Effector memory CD4-positive, alpha-beta T cell (primary cell): ENCODE results near the gene SERTAD2.

Source experiments
- DNase-seq, 3 donors: peaks; one replicate each; pipeline ENCODE4 v3.0.0-alpha.2; 2020
- H3K27ac ChIP-seq: 2 replicates; pipeline ENCODE4 v1.7.0; 2013; ENCODE audit warnings: mild to moderate bottlenecking, low read length, moderate library complexity; ENCODE audit not compliant: insufficient read depth, poor library complexity, severe bottlenecking
- H3K27me3 ChIP-seq: replicated peaks from 2 replicates; pipeline ENCODE4 v1.7.0; 2013; ENCODE audit warnings: mild to moderate bottlenecking, low read length; ENCODE audit not compliant: insufficient read depth, control insufficient read depth, poor library complexity, severe bottlenecking
- H3K36me3 ChIP-seq: 2 replicates; pipeline ENCODE4 v1.7.0; 2013; ENCODE audit warnings: mild to moderate bottlenecking, low read length, moderate library complexity; ENCODE audit not compliant: control insufficient read depth, insufficient read depth
- H3K4me1 ChIP-seq: 2 replicates; pipeline ENCODE4 v1.7.0; 2013; ENCODE audit warnings: low read length, mild to moderate bottlenecking; ENCODE audit not compliant: control insufficient read depth, insufficient read depth, poor library complexity, severe bottlenecking
- H3K4me3 ChIP-seq: 2 replicates; pipeline ENCODE4 v1.7.0; 2013; ENCODE audit warnings: low read length, low read depth, mild to moderate bottlenecking; ENCODE audit not compliant: insufficient read depth, poor library complexity, severe bottlenecking
- H3K9me3 ChIP-seq: 2 replicates; pipeline ENCODE4 v1.7.0; 2013; ENCODE audit warnings: mild to moderate bottlenecking, low read length, moderate library complexity; ENCODE audit not compliant: control insufficient read depth

Gene SERTAD2

DNA sequence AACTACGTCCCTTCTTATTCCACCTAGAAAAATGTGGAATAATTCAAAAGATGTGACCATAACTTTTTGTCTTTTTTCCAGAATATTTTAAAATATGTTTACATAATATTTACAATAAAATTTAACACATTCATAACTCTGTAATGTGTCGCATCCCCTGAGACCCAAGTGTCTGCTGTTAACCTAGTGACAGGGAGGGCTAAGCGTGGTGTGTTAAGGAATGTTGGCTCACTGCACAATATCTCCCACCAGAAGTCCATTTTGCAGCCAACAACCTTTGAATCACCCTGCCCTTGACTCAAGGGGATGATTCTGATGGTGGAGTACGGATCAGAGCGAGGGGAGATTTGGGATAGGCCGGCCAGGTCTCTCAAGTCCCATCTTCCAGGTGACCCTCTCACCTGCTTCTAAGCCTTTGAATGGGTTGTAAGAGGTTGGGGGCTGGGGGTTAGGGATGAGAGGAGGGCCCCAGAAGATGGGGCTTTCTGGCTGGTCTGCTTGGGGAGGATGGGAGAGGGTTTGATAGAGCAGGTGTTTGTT is 43.3 kb downstream of the SERTAD2 start:
- no peaks in the 10 kb centered on the region for H3K9me3 ChIP-seq
- no peaks in the 10 kb centered on the region for H3K36me3 ChIP-seq
- H3K27me3 ChIP-seq = no peaks in the 10 kb centered on the region
- DNase-seq = no peak
- H3K4me1 ChIP-seq = peaks cover 13% of the 10 kb centered on the region
- H3K4me3 ChIP-seq = no peak overlapping the region
- H3K27ac ChIP-seq = no peak overlapping the region

DNA sequence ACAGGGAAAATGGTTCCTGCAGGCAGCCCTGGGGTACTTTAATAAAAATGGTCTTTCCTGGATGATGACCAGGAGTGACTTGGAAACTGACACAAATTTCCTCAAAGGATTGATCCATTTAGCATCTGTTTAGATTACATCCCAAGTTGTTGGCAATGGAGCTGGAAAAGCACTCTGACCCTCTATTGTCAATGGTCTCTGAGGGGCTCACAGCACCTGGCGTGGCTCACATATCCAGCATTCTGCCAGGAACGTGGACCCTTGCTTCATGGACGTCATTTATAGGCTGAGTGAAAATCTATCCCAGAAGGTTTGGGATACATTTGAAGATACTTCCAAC is 43.8 kb downstream of the SERTAD2 start:
- no peak overlapping the region for H3K27ac ChIP-seq
- H3K4me3 ChIP-seq = peak overlapping the region; percentile 41

DNA sequence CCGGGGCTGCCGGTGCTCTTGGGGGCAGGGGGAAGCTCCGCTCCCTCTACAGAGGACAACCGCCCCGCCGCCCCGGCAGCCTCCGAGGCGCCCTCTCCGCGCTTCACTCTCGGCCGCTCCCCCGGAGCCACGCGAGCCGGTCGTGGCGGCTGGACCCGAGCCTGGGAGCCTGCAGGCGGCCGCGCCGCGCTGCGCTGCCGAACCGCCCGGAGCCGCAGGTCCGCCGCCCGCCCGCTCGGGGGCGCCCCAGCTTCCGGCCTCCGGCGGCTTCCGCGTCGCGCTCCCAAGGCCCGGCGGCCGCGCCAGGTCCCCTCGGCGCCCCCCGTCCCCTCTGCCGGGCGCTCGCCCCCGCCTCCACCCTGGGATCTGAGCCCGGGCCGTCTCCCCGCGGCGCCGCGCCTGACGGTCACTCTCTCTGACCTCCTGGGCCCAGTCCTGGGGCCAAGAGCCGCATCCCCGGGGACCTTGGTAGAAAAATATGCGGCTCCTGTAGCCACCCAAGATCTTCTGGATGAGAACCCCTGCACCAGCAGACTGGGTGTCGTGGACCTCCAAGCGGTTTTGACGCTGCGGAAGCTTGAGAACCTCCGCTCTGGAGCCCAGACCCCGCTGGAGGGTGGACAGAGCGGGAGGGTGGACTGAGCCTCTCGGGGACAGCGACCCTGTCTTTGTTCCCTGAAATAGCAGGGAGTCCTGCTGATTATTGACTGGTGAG is 44.3 kb downstream of the SERTAD2 start:
- Histone ChIP-seq H3K4me1 (peaks cover 13% of the 10 kb centered on the region), H3K36me3 (no peaks in the 10 kb centered on the region), H3K27me3 (no peaks in the 10 kb centered on the region), H3K27ac (no peak overlapping the region), H3K4me3 (peak overlapping the region; percentile 64), H3K9me3 (no peaks in the 10 kb centered on the region)
- DNase-seq = peak; percentile 21 to 53 (median 35)

More for the DNA sequence above, 43.8 kb downstream of the SERTAD2 start:
- Histone ChIP-seq H3K4me1 (peaks cover 13% of the 10 kb centered on the region), H3K27me3 (no peaks in the 10 kb centered on the region), H3K36me3 (no peaks in the 10 kb centered on the region), H3K9me3 (no peaks in the 10 kb centered on the region)
- no peak for DNase-seq

DNA sequence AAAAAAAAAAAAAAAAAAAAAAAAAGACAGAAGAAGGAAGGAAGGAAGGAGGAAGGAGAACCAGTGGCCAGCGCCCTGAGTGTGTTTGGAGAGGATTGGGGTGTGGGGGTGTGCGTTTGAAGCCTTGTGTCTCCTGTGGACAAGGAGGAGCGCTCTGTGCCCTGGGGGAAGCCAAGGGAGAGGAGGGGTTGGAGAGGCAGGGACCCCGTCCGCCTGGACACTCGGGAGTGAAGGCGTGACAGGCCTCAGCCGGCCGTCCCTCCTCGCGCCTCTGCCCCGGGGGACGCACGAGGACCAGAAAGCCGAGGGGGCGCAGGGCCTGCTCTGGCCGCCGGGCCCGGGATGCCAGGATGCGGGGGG is 44.9 kb downstream of the SERTAD2 start:
- Histone ChIP-seq H3K4me3 (peak overlapping the region; percentile 64), H3K27me3 (no peaks in the 10 kb centered on the region), H3K9me3 (no peaks in the 10 kb centered on the region), H3K4me1 (peaks cover 13% of the 10 kb centered on the region), H3K36me3 (no peaks in the 10 kb centered on the region), H3K27ac (no peak overlapping the region)
- no peak for DNase-seq

DNA sequence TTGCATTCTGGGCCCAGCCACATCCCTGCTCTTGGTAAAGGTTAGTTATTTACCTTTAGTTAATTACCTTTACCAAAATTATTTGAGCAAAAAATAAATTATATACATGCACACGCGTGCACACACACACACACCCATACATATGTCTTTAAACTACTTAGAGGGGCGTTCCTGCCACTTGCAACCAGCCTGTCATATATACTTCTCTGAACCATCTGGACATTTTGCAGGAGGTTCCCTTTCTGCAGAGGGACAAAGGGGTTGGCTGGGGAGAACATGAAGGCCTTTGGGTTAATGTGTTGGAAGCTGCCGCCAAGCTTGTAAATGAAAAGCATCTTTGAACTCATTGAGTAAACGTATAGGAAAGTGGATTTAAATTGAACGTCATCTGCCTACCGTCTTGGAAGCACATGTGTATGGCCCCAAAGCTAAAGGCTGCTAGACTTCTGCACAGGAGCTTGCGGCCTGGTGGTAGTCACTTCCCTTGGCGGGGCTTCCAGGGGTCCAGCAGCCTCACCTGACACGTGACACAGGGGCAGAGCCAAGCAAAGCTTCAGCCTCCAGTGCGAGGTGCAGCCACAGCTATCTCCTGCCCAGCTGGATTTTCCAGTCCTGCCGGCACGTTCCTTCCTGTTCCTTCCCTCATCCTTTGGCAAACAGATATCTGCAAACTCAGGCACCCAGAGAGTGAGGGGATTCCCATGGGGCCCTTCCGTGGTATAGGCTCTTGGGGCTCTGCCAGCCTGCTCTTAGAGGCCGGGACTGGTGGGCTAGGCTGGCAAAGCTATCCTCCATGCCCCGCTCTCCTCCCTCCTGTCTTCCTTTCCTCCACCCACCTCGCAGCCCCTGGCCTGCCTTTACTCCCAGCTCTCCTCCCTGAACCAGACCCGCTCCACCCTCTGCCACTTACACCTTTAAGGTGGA is 46.1 kb downstream of the SERTAD2 start:
- H3K27me3 ChIP-seq = no peaks in the 10 kb centered on the region
- no peaks in the 10 kb centered on the region for H3K36me3 ChIP-seq
- peaks cover 13% of the 10 kb centered on the region for H3K4me1 ChIP-seq
- no peak overlapping the region for H3K27ac ChIP-seq
- DNase-seq = no peak
- peak overlapping the region; percentile 33 for H3K4me3 ChIP-seq
- H3K9me3 ChIP-seq = no peaks in the 10 kb centered on the region

DNA sequence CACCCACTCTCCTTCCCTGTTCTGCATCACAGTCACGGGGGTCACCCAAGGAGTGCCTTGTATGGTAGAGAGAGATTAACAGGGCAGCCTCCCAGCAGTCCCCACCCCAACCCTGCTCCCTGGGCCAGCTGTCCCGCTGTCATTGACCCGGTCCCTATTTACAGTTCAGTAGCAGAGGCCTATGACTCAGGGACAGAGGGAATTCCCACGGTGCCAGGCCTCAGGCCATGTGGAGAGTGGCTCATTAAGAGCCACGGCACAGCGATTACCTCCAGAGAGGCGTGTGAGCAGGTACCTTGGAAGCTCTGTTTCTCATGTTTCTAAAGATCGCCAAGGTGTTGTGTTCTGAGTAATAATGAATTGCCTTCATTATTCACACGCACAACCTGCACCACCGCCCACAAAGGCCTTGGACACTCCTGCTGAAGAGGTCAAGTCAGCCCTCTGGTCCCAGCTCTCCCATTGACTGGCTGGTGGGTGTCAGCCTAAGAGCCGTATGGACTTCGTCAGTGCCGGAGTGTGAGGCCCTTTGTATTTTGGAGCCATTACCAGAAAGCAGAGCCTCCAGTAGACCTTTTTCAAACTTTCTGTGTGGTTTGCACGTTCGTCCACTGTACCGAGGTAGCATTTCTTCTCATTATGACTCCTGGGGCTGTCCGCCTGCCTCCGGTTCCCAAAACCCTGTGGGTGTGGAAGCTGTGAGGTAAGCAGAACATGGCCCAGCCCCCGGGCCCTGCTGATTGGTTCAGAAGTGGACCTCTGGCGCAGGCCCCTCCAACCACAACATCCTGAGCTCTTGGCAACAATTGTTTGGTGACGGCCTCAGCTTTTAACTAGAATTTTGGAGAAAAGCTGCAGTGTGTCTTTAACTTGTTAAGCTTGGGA is 47.0 kb downstream of the SERTAD2 start:
- peak overlapping the region; percentile 33 for H3K4me3 ChIP-seq
- DNase-seq = peak; percentile 72 to 81 (median 80)
- H3K4me1 ChIP-seq = peaks cover 13% of the 10 kb centered on the region
- no peaks in the 10 kb centered on the region for H3K27me3 ChIP-seq
- H3K27ac ChIP-seq = peak overlapping the region; percentile 39
- H3K36me3 ChIP-seq = no peaks in the 10 kb centered on the region
- H3K9me3 ChIP-seq = no peaks in the 10 kb centered on the region

DNA sequence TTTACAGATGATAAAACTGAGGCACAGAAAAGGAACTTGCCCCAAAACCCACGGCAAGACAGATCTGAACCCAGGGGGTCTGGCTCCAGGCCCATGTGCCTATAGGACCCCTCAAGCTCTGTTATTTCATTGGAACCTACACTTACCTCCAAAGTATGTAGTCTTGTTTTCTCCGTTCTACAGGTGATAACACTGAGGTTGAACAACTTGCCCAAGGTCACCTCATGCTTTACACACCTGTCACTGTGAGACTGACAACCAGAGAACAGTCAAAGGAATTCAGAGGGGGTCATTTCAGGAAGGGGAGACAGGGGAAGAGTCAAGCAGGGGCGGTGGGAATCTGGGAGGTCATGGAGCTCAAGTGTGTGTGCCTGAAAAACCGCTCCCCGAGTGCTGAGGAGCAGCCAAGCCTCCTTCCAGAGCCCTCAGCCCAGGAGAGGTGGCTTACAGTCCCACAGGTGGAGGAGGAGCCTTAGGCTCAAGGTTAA is 47.7 kb downstream of the SERTAD2 start:
- peaks cover 13% of the 10 kb centered on the region for H3K4me1 ChIP-seq
- no peaks in the 10 kb centered on the region for H3K9me3 ChIP-seq
- H3K4me3 ChIP-seq = no peak overlapping the region
- no peaks in the 10 kb centered on the region for H3K36me3 ChIP-seq
- H3K27me3 ChIP-seq = no peaks in the 10 kb centered on the region
- no peak for DNase-seq
- no peak overlapping the region for H3K27ac ChIP-seq

DNA sequence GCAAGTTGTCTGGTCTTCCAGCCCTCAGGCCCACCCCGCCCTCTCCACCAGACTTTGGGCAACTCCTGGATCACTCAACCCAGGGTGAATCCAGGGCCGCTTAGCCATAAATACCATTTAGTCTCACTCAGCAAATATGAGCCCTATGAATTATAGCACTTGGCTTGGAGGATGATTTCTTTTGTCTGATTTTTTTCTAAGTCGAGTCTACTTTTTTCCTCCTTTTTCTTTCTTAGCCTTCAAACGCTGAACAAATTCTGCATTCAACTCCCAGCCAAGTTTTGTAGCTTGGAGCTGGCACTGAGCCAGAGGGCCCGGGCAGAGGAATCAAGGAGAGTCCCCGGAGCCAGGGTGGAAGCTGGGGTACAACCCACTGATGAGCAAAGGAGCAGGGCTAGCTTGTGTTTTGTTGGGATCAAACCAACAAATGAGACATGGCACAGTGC is 48.7 kb downstream of the SERTAD2 start:
- Histone ChIP-seq H3K36me3 (no peaks in the 10 kb centered on the region), H3K27ac (no peak overlapping the region), H3K4me3 (no peak overlapping the region), H3K9me3 (no peaks in the 10 kb centered on the region), H3K27me3 (no peaks in the 10 kb centered on the region), H3K4me1 (peaks cover 13% of the 10 kb centered on the region)
- no peak for DNase-seq

DNA sequence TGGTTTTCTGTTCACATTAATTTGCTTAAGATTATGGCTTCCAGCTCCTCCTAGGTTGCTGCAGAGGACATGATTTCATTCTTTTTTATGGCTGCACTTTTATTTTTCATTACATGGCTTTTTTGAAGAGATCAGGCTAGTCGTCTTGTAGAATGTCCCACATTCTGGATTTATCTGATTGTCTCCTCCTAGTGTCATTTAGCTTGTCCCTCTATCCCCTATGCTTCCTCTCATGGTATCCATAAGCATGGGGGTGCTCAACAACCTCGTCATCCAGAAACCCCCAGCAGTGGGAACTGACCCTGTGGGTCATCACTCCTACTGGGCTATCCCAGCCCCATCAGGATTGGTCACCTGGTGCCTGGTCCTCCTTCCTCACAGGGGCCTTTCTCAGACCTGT is 49.6 kb downstream of the SERTAD2 start:
- Histone ChIP-seq H3K4me3 (no peak overlapping the region), H3K9me3 (no peaks in the 10 kb centered on the region), H3K36me3 (no peaks in the 10 kb centered on the region), H3K27ac (no peak overlapping the region), H3K4me1 (peaks cover 13% of the 10 kb centered on the region), H3K27me3 (no peaks in the 10 kb centered on the region)
- DNase-seq = no peak
